HG03457 (cell line): ENCODE measurements around the gene ATP2A1.
A peak's percentile ranks its signal among the peaks of the same experiment; 100 is the strongest.
"Not testable (repeated sequence)": the region's sequence is repeated elsewhere in the genome, so short reads cannot be mapped to it uniquely, and the experiment has no call there.

ENCODE experiments used
- ATAC-seq: cut with Tn5 transposase; IDR thresholded peaks from one replicate; pipeline ENCODE4 v1.9.1; 2021; ENCODE audit warnings: moderate number of reproducible peaks; ENCODE audit not compliant: unreplicated experiment

The ATP2A1 gene

DNA sequence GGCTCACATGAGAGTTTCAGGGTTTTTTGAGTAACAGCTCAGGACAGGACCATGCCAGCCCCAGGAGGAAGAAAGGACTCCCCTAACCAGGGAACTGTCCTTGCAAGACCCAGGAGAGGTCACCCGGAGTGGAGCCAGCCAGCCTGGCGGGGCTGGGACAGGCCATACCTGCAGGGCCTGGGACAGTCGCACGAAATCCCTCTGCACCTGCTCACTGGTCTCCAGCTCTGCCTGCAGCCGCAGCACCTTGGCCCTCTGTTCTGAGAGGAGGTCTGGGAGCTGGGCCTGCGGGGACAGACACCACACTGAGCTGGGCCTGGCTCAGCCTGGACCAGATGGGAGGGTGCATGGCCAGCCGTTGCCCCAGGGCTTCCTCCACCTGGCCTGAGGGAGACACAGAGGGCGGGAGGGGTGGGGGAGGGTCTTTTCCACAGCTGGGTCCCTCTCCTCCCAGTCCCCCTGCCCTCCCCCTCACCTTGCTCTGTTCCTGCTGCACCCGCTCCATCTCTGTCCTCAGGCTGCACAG lies 27.0 kb downstream of the ATP2A1 start:
- ATAC-seq: no peak

- no peak for ATAC-seq
Observed at GRCh38 chr16:28905800-28906372, 27.6 kb downstream of the ATP2A1 start.

GRCh38 chr16:28910086-28911031 lies 32.1 kb downstream of the ATP2A1 start:
- ATAC-seq: no peak

DNA sequence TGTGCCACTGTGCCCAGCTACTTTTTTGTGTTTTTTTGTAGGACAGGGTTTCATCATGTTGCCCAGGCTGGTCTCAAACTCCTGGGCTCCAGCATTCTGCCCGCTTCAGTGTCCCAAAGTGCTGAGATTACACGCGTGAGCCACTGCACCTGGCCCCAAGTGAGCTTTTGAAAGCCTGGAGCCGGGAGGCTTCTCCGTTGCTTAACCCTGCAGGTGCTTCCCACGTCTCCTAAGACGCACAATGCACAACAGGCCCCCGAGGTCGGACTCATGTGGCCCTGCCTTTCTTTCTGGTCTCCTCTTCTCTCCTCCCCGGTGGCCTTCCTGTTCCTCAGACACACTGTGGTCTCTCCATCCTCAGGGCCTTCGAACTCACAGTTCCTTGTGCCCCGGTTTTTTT lies 34.3 kb downstream of the ATP2A1 start:
- no peak for ATAC-seq

- no peak for ATAC-seq
Observed at GRCh38 chr16:28913946-28914724, 35.8 kb downstream of the ATP2A1 start.

GRCh38 chr16:28915181-28915580 lies 36.9 kb downstream of the ATP2A1 start:
- ATAC-seq: no peak

DNA sequence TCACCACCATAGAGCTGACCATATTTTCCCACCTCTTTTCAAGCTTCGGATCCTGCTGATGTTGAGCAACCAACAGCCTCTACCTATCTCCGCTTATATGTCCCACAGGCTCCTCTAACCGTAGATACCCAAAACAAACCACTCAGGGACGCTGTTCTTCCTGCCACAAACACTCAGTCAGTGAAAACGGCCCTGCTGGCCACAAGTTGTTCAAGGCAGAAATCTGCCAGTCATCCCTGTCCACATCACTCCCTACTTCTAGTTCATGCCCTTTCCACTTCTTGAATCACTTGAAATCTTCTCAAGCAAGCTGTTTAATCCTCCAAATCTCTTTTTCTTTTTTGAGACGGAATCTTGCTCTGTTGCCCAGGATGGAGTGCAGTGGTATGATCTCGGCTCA lies 38.8 kb downstream of the ATP2A1 start:
- ATAC-seq: no peak

DNA sequence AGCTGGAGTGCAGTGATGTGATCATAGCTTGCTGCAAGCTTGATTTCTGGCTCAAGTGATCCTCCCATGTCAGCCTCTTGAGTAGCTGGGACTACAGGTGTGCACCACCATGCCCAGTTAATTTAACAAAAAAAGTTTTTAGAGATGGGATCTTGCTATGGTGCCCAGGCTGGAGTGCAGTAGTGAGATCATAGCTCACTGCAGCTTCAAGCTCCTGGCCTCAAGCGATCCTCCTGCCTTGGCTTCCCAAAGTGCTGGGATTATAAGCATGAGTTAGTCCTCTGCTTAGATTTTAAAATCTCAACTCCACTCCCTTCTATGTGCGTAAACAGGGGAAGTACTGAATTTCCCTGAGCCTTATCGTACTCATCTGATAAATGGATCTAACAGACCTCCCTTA lies 40.4 kb downstream of the ATP2A1 start:
- ATAC-seq: no peak

DNA sequence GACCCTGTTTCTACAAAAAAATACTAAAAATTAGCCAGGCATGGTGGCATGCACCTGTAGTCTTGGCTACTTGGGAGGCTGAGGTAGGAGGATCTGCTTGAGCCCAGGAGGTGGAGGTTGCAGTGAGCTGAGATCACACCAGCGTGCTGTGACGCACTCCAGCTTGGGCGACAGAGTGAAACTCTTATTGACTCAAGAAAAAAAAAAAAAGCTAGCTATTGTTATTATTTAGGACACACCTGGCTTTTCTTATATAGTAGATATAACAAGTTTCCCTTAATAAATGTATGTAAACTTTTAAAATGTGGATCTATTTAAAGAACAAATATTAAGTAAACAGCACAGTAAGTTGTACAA lies 44.9 kb downstream of the ATP2A1 start:
- ATAC-seq: no peak

GRCh38 chr16:28923652-28924398 lies 45.5 kb downstream of the ATP2A1 start:
- peak; percentile 47 for ATAC-seq

DNA sequence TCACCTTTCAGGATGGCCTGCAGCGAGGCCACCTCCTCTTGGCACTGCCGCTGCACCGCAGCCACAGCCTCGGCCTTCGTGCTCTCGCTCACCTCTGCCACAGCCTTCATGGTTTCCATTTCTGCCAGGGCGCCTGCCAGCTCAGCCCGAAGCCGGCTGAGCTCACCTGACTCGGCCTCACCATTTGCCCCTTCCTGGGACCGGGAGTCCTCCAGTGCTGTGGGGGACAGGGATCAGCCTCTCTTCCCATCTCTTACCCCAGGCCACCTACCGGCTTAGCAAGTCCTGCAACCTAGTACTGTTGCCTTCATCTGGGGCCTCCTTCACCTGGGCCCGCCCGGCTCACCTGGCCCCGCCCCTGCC lies 46.1 kb downstream of the ATP2A1 start:
- ATAC-seq: no peak

DNA sequence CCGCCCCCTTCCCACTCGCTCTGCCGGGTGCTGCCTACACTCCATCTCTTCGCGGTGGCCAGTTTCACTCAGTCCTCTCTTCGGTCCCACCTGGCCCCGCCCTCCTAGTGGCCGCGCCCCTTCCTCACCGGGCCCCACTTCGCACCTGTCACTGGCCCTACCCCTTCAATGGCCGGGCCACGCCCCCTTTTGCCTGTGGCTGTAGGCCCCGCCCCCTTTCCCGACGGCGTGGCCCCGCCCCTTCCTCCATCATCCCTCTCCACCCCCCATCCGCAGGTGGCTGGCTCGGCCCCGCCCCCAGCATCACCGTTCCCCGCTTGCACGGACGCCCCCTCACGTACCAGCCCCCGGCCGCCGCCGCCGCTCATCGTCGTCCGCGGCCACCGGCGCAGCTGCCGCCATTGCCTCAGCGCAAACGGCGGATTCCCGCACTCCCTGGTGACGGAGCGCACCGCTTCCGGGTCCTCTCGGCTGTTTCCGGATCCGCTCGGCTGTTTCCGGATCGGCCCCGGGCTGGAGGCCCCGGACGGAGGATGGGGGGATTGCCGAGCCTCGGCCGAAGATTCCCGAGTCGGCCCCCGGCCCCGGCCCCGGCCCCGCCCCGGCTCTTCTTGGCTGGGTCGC lies 46.6 kb downstream of the ATP2A1 start, which contains the start of gene RABEP2:
Gene RABEP2, minus strand, starts transcription at position 477 of the 624 bp plus-strand sequence. Its CDS starts 75 bp downstream, at position 402.
- peak; percentile 48 for ATAC-seq

GRCh38 chr16:28925386-28926228 lies 47.3 kb downstream of the ATP2A1 start:
- peak; percentile 9 for ATAC-seq

DNA sequence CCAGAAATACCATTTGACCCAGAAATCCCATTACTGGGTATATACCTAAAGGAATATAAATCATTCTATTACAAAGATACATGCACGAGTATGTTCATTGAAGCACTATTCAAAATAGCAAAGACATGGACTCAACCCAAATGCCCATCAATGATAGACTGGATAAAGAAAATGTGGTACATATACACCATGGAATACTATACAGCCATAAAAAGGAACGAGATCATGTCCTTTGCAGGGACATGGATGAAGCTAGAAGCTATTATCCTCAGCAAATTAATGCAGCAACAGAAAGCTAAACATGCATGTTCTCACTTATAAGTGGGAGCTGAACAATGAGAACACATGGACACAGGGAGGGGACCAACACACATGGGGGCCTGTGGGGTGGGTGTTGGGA lies 48.0 kb downstream of the ATP2A1 start:
- not testable (repeated sequence) for ATAC-seq

DNA sequence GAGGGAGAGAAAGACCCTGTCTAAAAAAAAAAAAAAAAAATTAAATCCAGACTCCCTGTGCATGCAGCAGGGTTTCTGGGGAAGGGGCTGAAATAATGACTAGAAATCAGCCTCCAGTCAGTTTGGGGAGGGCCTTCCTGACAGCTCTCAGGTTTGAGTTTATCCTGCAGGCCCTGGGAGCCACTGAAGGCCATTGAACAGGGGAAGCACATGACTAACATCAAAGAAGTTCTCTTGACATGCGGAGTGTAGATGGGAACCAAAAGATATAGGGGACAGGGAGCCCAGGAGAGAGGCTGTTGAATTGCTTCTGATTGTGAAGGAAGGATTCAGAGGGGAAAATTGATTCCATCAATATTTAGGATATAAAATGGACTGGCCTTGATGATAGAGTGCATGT lies 49.5 kb downstream of the ATP2A1 start:
- ATAC-seq: no peak

GRCh38 chr16:28930203-28930602 lies 51.9 kb downstream of the ATP2A1 start:
- ATAC-seq: no peak

- no peak for ATAC-seq
Observed at GRCh38 chr16:28930652-28931051, 52.4 kb downstream of the ATP2A1 start.

DNA sequence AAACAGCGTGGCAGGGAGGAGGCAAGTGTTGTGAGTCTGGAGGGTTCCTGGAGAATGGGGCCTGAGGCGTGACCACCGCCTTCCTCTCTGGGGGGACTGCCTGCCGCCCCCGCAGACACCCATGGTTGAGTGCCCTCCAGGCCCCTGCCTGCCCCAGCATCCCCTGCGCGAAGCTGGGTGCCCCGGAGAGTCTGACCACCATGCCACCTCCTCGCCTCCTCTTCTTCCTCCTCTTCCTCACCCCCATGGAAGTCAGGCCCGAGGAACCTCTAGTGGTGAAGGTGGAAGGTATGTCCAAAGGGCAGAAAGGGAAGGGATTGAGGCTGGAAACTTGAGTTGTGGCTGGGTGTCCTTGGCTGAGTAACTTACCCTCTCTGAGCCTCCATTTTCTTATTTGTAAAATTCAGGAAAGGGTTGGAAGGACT lies 53.5 kb downstream of the ATP2A1 start, which contains the start of gene CD19:
Gene CD19, plus strand, starts transcription at position 171 of the 425 bp plus-strand sequence. Its CDS starts 30 bp downstream, at position 201.
- ATAC-seq: no peak
